GM12891 (cell line): ENCODE results near the gene SART3.
"Not testable (repeated sequence)": the region's sequence is repeated elsewhere in the genome, so short reads cannot be mapped to it uniquely, and the experiment has no call there.

Experiments
- DNase-seq: peaks from one replicate; pipeline ENCODE4 v3.0.0; 2011; ENCODE audit warnings: low spot score; ENCODE audit not compliant: insufficient read length
- FAIRE-seq: peaks from 2 replicates; lab custom pipeline; 2011; peaks lifted over from hg19 to GRCh38; lab: Jason Lieb, UNC
- PAX5 ChIP-seq: IDR thresholded peaks from 2 replicates; pipeline ENCODE4 v1.6.1; 2011; ENCODE audit warnings: low read length, moderate library complexity, mild to moderate bottlenecking; ENCODE audit not compliant: insufficient read depth, severe bottlenecking
- POLR2A ChIP-seq: IDR thresholded peaks from 2 replicates; pipeline ENCODE4 v1.6.1; 2011; ENCODE audit warnings: low read depth, low read length, control low read depth
- POLR2AphosphoS5 ChIP-seq: IDR thresholded peaks from 2 replicates; pipeline ENCODE4 v1.6.1; 2011; ENCODE audit warnings: low read depth, low read length, control low read depth
- POU2F2 ChIP-seq: IDR thresholded peaks from 2 replicates; pipeline ENCODE4 v1.6.1; 2011; ENCODE audit warnings: low read depth, mild to moderate bottlenecking, control low read depth, low read length, moderate library complexity
- SPI1 ChIP-seq: IDR thresholded peaks from 2 replicates; pipeline ENCODE4 v1.6.1; 2011; ENCODE audit warnings: low read depth, low read length, control low read depth
- TAF1 ChIP-seq: IDR thresholded peaks from 2 replicates; pipeline ENCODE4 v1.6.1; 2011; ENCODE audit warnings: low read depth, low read length, control low read depth

The SART3 gene

DNA sequence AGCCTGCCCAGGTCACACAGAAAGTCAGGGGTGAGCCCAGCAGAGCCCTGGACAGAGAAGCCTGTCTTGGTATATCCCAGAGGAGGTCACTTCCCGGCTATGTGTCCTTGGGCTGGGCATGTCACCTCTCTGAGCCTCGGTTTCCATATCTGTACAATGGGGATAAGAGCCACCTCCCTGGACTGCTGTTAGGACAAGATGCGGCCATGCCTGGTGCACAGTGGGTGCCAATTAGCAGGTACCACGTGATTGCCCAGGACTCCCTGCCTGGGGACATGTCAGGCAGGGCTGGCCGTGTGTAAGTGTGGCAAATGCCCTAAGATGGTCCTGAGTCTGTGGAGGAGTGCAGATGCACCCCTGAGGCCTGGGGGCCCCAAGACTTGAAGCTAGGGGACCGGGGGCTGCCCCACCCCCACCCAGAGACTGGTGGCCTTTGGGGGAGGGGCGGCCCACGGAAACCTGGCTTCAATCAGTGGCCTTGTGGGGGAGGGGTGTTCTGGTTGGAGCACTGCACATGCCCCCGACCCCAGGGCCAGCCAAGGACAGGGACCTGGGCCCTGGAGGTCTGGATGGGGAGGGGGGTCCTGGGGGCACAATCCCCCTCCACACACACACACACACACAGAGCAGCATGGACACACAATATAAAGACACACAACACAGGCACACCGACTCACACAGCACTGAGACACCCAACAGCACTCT lies 36.0 kb upstream of the SART3 start:
- no peak for TF ChIP-seq TAF1
- TF ChIP-seq POLR2A = no peak
- DNase-seq (no peak), FAIRE-seq (no peak)

DNA sequence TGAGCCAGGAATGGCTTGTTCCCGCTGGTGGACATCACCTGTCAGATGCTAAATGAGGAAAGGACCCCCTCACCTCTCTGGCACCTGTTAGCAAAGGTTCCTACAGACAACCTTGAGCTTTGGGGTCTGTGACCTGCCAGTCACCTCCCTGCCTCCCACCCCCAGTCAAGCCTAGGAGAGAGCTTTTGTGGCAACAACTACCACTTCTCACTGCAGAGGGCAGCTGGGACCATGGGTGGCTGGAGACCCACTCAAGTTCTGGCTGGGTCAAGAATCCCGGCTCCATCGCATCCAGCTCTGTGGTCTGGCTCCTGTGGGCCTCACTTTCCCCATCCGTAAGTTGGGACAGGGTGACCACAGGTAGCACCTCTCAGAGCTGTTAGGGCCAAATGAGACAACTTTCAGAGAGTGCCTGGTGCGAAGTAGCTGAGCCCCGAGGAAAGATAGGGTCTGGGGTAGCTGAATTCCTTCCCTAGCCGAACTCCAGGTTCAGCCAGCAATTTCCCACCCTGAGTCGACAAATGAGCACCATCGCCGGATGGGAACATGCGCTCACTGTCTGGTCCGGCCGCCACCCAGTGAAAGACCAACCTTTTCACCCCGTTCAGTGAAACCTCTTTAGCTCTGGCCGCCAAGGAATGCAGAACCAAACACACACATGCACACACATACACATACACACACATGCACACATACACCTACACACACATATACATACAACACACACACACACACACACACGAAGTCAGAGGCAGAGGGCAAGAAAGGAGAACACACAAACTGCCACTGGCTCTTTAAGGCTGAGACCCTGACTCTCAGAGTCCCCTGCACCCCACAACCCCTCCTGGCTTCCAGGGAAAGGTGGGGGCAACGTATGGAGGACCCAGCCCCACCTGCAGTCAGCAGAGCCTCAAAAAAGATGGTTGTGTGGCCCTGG lies 35.0 kb upstream of the SART3 start:
- DNase-seq (no peak), FAIRE-seq (peak; percentile 5)
- TF ChIP-seq POLR2AphosphoS5 = no peak
- TF ChIP-seq PAX5 = no peak
- TF ChIP-seq POU2F2 = no peak

DNA sequence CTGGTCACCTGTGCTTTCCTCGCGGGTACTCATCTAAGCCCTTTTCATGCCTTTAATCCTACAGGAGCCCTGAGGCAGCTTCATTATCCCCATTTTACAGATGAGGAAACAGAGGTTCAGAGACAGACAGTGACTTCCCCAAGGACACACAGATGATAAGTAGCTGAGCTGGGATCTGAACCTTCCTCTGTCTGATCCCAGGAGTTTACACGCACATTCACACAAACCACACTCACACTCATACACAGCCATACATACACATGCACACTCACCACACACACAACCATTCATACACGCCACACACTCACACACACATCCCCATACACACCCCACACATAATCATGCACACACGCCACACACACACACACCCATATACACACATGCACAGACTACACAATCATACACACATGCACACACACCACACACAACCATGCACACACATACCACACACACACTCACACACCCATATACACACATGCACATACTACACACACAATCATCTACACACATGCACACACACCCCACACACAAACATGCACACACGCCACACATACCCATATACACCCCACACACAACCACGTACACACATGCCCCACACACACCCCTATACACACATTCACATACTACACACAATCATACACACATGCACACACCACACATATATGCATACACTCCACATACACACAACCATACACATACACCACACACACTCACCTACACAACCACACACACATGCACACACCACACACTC lies 34.2 kb upstream of the SART3 start:
- DNase-seq (no peak), FAIRE-seq (peak; percentile 88)
- TF ChIP-seq POLR2A (no peak), POLR2AphosphoS5 (no peak), TAF1 (no peak), SPI1 (no peak), POU2F2 (no peak), PAX5 (no peak)

DNA sequence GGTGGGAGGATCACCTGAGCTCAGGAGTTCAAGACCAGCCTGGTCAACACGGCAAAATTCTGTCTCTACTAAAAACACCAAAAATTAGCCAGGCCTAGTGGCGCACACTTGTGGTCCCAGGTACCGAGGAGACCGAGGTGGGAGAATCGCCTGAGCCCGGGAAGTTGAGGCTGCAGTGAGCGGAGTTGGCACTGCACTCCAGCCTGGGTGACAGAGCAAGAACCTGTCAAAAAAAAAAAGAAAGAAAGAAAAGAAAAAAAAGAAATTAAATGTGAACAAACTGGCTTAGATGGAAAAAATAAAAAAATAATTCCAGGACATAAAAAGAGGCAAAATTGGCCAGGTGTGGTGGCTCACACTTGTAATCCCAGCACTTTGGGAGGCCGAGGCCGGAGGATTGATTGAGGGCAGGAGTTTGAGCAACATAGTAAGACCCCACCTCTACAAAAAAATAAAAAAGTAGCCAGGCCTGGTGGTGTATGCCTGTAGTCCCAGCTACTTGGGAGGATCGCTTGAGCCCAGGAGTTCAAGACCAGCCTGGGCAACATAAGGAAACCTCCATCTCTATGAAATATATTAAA lies 33.4 kb upstream of the SART3 start:
- TF ChIP-seq SPI1 (no peak), POLR2A (no peak), TAF1 (no peak), POU2F2 (no peak), POLR2AphosphoS5 (no peak), PAX5 (no peak)
- no peak for DNase-seq
- FAIRE-seq = no peak

DNA sequence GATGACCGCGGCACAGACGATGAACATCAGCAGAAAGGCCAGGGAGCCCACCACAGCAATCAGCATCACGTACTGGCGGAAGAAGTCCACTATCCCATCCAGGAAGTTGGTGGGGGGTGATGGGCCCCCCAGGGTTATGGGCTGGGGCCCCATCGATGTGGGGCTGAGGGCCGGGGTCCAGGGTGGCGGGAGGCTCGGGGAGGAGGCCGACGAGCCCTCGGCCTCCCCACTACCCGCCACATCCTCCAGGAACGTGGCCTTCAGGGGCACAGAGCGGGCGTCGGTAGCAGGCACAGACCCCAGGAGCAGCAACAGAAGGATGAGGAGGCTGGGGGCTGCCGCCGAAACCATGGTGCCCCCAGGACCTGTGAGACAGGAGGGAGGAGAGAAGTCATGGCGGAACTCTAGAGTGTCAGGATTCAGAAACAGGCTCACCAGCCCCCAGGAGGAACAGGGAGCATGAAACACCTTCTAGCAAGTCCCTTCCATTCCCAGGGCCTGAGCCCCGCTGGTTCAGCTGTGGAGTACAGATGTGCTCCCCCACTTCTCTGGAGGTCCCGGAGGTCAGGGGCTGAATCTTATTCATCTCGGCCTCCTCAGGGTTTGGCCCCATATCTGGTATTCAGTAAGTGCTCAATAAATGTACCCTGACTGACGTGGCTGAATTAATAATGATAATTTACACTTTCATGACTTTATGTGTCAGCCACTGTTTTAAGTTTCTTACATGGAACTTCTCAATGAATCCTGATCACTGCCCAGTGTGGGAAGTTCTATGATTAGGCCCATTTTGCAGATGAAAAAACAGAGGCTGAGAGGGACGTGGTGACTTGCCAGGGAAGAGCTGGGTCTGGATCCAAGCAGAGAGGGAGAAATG lies 31.3 kb upstream of the SART3 start:
- DNase-seq = no peak

DNA sequence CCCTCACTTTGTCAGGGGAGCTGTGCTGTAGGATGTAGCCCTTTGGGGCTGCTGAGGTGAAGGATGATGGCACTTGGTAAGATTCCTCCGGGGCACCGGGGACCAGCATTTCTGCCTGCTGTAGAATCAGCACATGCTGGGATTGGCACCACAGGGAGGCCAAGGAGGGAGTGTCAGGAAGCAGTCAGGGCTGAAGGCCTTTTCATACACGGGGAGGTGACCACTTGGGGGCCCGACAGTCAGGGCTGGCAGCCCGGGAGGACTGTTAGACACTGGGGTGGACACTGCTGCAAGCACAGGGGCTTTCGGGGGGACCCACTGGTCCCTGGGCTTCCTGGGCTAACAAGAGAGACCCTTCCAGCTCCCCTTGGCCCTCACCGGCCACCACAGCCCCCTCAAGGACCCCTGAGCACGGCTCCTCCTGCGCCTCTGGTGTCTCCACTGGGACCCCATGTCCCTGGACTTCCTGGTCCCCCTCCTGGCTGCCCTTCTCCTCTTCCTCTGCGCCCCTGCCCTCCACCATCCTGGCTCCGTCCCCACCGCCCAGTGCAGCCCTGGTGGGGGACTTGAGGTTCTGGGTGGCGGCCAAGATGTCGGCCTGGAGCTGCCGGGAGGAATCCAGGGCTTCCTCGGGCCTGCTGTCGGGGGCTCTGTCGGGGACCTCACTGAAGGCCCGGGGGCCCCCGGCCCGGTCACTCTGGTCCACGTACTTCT lies 30.5 kb upstream of the SART3 start:
- TF ChIP-seq POLR2A (no peak), SPI1 (no peak), PAX5 (no peak)
- FAIRE-seq = no peak
- DNase-seq = no peak

More for the DNA sequence above, 31.3 kb upstream of the SART3 start:
- TF ChIP-seq SPI1 (no peak), POU2F2 (no peak), POLR2A (no peak), PAX5 (no peak), TAF1 (no peak), POLR2AphosphoS5 (no peak)
- FAIRE-seq = no peak

DNA sequence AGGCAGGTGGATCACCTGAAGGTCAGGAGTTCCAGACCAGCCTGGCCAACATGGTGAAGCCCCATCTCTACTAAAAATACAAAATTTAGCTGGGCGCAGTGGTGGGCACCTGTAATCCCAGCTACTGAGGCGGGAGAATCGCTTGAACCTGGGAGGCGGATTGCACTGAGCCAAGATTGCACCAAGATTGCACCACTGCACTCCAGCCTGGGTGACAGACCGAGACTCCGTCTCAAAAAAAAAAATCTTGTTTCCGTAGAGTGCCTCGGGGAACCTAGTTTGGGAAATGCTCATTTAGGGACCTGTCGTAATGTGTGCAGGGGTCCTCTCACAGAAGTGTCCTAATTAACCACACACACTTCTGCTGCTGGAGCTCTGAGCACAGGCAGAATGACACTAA lies 29.5 kb upstream of the SART3 start:
- not testable (repeated sequence) for FAIRE-seq, DNase-seq

DNA sequence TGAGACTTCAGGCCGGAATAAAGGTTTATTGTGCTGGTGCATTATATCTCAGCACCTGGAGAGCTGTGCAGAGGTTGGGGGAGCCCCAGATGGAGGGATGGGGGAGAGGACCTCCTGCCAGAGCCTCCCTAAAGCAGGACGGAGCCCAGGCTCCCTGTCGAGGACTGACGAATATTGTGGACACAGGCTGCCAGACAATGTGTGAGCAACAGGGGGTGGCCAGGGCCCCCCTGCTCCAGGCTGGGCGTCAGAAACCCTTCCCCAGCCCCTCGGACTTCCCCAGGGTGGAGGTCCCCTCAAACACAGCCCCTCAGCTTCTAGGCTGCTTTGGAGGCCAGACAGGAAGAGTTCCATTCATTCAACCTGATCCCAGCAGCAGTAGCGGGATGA lies 28.9 kb upstream of the SART3 start:
- no peak for DNase-seq
- TF ChIP-seq SPI1 (no peak), POLR2AphosphoS5 (no peak), TAF1 (no peak), PAX5 (no peak), POU2F2 (no peak)
- FAIRE-seq = no peak

DNA sequence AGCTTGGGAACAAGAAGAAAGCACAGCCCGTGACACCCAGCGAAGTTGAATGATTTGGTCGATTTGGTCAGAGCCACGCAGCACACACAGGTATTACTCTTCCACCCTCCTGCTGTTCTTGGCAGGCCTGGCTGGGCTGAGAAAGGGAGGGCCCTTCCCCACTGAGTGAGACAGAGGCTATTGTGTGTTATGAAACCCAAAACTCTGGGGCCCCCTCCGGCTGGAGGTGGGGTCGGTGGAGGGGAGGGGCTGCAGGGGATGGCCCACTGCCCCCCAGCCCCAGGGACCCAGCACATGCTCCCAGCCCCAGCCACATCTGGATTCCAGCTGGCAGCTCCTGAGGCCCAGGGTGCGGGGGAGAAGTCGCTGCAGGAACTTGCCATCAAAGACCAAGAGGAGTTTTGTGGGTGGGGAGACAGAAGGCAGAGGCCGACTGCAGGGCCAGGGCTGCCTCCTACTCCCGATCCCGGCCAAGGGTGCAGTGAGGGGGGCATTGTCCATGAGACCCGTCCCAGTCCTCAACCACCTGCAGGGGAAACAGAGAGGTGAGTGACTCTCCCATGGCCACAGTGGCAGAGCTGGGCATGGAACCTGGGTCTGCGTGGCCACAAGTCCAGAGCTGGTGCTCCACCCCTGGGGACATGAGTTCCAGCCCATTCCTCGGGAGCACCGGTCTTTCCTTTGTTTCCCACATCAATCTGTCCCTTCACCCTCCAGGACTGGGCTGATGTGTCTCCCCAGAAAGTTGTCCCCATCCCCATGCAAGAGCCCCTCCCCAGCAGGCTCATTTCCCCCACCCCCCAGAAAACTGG lies 28.3 kb upstream of the SART3 start:
- DNase-seq = no peak

More for the DNA sequence above, 28.3 kb upstream of the SART3 start:
- FAIRE-seq = no peak
- TF ChIP-seq TAF1 (no peak), PAX5 (no peak), POLR2AphosphoS5 (no peak), POU2F2 (no peak)
